K562 (cell line): Measurements from ENCODE around the gene SCAF11. TPM values are rescaled to one million over a fixed set of nuclear protein-coding genes. Genes with fewer than 3 reads are reported as not detected.
A peak's percentile ranks its signal among the peaks of the same experiment; 100 is the strongest.

Source experiments
- BMI1 ChIP-seq: fragments of 150-350 bp; IDR thresholded peaks from 2 replicates; pipeline ENCODE4 v1.6.1; 2014; ENCODE audit warnings: low read length
- ETV1 ChIP-seq: fragments of 450-650 bp; conservative IDR thresholded peaks from 2 replicates; pipeline ENCODE4 v1.6.1; 2016; ENCODE audit warnings: missing genetic modification characterization, control low read depth, low read depth, missing compliant biosample characterization
- HCFC1 ChIP-seq: IDR thresholded peaks from 2 replicates; pipeline ENCODE4 v1.6.1; 2012; ENCODE audit warnings: low read depth, low read length, improper control_type of control experiment
- MCM7 ChIP-seq, 2 experiments: fragments of 450-650 bp; IDR thresholded peaks; 2 replicates each; pipeline ENCODE4 v1.6.1; 2016 to 2018
- PCBP1 ChIP-seq: fragments of 200-400 bp; formaldehyde crosslinking; IDR thresholded peaks from 2 replicates; pipeline ENCODE4 v1.6.1; 2018; ENCODE audit warnings: mild to moderate bottlenecking, low read depth, low read length; ENCODE audit not compliant: poor library complexity, severe bottlenecking
- RBFOX2 ChIP-seq: fragments of 200-400 bp; formaldehyde crosslinking; IDR thresholded peaks from 2 replicates; pipeline ENCODE4 v1.6.1; 2017; ENCODE audit warnings: low read depth, mild to moderate bottlenecking, low read length, moderate library complexity
- WHSC1 ChIP-seq: IDR thresholded peaks from one replicate; pipeline ENCODE4 v1.6.1; 2012; ENCODE audit warnings: low read length, control low read depth, inconsistent platforms
- ZNF311 ChIP-seq: fragments of 250-450 bp; sonication (Bioruptor Pico); IDR thresholded peaks from 2 replicates; pipeline ENCODE4 v1.4.0; 2020; ENCODE audit warnings: mild to moderate bottlenecking, moderate library complexity
- ZNF316 ChIP-seq: fragments of 450-650 bp; IDR thresholded peaks from 2 replicates; pipeline ENCODE4 v1.6.1; 2016
- ZNF347 ChIP-seq: fragments of 450-650 bp; formaldehyde crosslinking; IDR thresholded peaks from 2 replicates; pipeline ENCODE4 v1.4.0; 2020; ENCODE audit warnings: low read depth, mild to moderate bottlenecking, moderate library complexity
- ZNF79 ChIP-seq: fragments of 250-450 bp; sonication (Bioruptor Pico); IDR thresholded peaks from 2 replicates; pipeline ENCODE4 v1.4.0; 2020; ENCODE audit warnings: low read depth, mild to moderate bottlenecking, moderate library complexity
- polyA plus RNA-seq, 8 experiments: library from polyadenylated mRNA; depleted of rRNA in 4 of 8; stranded (reverse) in 5 of 8; unstranded in 3 of 8; fragments of >200 nt; fragmentation: Nextera tagmentation in 2 of 8; fragmentation: Illumina TruSeq in 1 of 8; extraction: Ambion mirVana in 2 of 8; extraction: Trizol in 1 of 8; gene quantifications; 2 replicates each; pipeline versions ENCODE4 v1.2.1 to v1.2.3, GENCODE V29; 2011 to 2014; ENCODE audit warnings: inconsistent platforms in 1 of 8, missing spikeins in 1 of 8
- total RNA-seq, 7 experiments: library from RNA; depleted of rRNA in 6 of 7; stranded (reverse); fragments of >200 nt in 6 of 7; fragmentation: Illumina TruSeq in 2 of 7; extraction: Trizol in 2 of 7; gene quantifications; 2 replicates each; pipeline versions ENCODE4 v1.2.1 to v1.2.3, GENCODE V29; 2011 to 2021; ENCODE audit warnings: low replicate concordance in 1 of 7
- TF ChIP-seq, protein P1 (sequence below): fragments of 200-600 bp; sonication (generic); IDR thresholded peaks from one replicate; pipeline ENCODE4 v1.6.1; 2012; ENCODE audit warnings: mild to moderate bottlenecking, low read depth, low read length, inconsistent platforms
- TF ChIP-seq, protein P2 (sequence below): fragments of 450-650 bp; formaldehyde crosslinking; conservative IDR thresholded peaks from 2 replicates; pipeline ENCODE4 v1.4.0; 2022; ENCODE audit warnings: mild to moderate bottlenecking, missing genetic modification characterization
- TF ChIP-seq, protein P3 (sequence below): fragments of 200-800 bp; sonication (Bioruptor generic); IDR thresholded peaks from 2 replicates; pipeline ENCODE4 v1.6.1; 2017; ENCODE audit warnings: missing genetic modification characterization, missing compliant biosample characterization

SCAF11 gene
- total and polyA plus RNA-seq, 9 of the 15 experiments (the other 6 are each of a cell fraction or from before 2014, with no cell fraction given), result 30.4 to 119 (median 80.0) TPM

DNA sequence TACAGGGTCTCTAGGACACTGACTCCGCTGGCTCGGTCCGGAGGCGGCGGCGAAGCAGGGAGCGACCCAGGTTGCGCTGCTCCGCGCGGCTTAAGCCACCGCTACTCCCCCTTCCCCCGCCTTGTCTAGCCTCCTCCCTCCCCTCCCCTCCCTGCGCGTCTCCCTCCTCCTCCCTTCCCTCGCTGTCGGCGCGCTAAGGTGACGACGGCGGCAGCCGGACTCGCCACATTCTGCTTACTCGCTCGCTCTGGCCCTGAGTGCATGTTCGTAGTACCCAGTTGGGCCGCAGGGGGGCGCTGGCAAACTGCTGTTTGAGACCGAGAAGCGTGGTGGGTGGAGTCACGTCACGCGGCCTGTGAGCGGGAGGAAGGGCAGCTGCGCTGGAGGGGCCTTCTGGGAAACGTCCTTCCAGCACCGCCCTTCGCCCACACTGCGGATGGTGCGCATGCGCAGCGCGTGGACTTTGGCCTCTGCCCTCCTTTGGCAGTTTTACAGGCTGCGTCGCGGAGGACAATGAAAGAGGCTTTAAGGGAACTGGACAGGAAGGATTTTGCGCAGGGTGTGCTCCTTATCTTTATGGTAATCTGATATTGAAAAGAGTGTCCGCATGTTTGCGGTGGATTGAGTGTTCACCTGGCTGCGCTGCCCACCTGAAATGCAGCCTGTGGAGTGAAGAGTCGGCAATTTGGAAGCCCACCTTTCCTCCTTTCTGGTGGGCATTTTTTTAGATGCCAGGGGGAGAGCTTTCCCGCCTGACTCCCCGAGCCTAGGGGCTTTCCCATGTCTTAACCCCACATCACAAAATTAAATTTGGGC, at the start of gene SCAF11 (continued):
- TF ChIP-seq, protein P1, sequence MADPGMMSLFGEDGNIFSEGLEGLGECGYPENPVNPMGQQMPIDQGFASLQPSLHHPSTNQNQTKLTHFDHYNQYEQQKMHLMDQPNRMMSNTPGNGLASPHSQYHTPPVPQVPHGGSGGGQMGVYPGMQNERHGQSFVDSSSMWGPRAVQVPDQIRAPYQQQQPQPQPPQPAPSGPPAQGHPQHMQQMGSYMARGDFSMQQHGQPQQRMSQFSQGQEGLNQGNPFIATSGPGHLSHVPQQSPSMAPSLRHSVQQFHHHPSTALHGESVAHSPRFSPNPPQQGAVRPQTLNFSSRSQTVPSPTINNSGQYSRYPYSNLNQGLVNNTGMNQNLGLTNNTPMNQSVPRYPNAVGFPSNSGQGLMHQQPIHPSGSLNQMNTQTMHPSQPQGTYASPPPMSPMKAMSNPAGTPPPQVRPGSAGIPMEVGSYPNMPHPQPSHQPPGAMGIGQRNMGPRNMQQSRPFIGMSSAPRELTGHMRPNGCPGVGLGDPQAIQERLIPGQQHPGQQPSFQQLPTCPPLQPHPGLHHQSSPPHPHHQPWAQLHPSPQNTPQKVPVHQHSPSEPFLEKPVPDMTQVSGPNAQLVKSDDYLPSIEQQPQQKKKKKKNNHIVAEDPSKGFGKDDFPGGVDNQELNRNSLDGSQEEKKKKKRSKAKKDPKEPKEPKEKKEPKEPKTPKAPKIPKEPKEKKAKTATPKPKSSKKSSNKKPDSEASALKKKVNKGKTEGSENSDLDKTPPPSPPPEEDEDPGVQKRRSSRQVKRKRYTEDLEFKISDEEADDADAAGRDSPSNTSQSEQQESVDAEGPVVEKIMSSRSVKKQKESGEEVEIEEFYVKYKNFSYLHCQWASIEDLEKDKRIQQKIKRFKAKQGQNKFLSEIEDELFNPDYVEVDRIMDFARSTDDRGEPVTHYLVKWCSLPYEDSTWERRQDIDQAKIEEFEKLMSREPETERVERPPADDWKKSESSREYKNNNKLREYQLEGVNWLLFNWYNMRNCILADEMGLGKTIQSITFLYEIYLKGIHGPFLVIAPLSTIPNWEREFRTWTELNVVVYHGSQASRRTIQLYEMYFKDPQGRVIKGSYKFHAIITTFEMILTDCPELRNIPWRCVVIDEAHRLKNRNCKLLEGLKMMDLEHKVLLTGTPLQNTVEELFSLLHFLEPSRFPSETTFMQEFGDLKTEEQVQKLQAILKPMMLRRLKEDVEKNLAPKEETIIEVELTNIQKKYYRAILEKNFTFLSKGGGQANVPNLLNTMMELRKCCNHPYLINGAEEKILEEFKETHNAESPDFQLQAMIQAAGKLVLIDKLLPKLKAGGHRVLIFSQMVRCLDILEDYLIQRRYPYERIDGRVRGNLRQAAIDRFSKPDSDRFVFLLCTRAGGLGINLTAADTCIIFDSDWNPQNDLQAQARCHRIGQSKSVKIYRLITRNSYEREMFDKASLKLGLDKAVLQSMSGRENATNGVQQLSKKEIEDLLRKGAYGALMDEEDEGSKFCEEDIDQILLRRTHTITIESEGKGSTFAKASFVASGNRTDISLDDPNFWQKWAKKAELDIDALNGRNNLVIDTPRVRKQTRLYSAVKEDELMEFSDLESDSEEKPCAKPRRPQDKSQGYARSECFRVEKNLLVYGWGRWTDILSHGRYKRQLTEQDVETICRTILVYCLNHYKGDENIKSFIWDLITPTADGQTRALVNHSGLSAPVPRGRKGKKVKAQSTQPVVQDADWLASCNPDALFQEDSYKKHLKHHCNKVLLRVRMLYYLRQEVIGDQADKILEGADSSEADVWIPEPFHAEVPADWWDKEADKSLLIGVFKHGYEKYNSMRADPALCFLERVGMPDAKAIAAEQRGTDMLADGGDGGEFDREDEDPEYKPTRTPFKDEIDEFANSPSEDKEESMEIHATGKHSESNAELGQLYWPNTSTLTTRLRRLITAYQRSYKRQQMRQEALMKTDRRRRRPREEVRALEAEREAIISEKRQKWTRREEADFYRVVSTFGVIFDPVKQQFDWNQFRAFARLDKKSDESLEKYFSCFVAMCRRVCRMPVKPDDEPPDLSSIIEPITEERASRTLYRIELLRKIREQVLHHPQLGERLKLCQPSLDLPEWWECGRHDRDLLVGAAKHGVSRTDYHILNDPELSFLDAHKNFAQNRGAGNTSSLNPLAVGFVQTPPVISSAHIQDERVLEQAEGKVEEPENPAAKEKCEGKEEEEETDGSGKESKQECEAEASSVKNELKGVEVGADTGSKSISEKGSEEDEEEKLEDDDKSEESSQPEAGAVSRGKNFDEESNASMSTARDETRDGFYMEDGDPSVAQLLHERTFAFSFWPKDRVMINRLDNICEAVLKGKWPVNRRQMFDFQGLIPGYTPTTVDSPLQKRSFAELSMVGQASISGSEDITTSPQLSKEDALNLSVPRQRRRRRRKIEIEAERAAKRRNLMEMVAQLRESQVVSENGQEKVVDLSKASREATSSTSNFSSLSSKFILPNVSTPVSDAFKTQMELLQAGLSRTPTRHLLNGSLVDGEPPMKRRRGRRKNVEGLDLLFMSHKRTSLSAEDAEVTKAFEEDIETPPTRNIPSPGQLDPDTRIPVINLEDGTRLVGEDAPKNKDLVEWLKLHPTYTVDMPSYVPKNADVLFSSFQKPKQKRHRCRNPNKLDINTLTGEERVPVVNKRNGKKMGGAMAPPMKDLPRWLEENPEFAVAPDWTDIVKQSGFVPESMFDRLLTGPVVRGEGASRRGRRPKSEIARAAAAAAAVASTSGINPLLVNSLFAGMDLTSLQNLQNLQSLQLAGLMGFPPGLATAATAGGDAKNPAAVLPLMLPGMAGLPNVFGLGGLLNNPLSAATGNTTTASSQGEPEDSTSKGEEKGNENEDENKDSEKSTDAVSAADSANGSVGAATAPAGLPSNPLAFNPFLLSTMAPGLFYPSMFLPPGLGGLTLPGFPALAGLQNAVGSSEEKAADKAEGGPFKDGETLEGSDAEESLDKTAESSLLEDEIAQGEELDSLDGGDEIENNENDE, result no peak
- TF ChIP-seq ZNF79 (CRISPR knock-in tag), result no peak
- TF ChIP-seq ETV1 (tag), result peak; percentile 26; the same call in 1 of the 2 replicates
- no peak for TF ChIP-seq WHSC1
- TF ChIP-seq BMI1, result peak; percentile 47; the same call in 1 of the 2 replicates
- TF ChIP-seq, protein P2, sequence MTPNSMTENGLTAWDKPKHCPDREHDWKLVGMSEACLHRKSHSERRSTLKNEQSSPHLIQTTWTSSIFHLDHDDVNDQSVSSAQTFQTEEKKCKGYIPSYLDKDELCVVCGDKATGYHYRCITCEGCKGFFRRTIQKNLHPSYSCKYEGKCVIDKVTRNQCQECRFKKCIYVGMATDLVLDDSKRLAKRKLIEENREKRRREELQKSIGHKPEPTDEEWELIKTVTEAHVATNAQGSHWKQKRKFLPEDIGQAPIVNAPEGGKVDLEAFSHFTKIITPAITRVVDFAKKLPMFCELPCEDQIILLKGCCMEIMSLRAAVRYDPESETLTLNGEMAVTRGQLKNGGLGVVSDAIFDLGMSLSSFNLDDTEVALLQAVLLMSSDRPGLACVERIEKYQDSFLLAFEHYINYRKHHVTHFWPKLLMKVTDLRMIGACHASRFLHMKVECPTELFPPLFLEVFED (CRISPR knock-in tag), result no peak
- no peak for TF ChIP-seq ZNF347
- no peak for TF ChIP-seq ZNF316
- peak; percentile 67 for TF ChIP-seq PCBP1
- no peak for TF ChIP-seq ZNF311 (CRISPR knock-in tag)
- no peak for TF ChIP-seq MCM7 (IDR thresholded peaks at IDR 0.05)
- TF ChIP-seq RBFOX2, result peak; percentile 60
- peak; percentile 77 for TF ChIP-seq HCFC1
- TF ChIP-seq, protein P3, sequence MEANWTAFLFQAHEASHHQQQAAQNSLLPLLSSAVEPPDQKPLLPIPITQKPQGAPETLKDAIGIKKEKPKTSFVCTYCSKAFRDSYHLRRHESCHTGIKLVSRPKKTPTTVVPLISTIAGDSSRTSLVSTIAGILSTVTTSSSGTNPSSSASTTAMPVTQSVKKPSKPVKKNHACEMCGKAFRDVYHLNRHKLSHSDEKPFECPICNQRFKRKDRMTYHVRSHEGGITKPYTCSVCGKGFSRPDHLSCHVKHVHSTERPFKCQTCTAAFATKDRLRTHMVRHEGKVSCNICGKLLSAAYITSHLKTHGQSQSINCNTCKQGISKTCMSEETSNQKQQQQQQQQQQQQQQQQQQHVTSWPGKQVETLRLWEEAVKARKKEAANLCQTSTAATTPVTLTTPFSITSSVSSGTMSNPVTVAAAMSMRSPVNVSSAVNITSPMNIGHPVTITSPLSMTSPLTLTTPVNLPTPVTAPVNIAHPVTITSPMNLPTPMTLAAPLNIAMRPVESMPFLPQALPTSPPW, result peak; percentile 99
